AG04450 (cell line): ENCODE measurements around the gene NRG3. TPM values are rescaled to one million over a fixed set of nuclear protein-coding genes. Genes with fewer than 3 reads are reported as not detected.
"Not testable (repeated sequence)": the region's sequence is repeated elsewhere in the genome, so short reads cannot be mapped to it uniquely, and the experiment has no call there.

Experiments used
- CTCF ChIA-PET: fragments of 300-600, 350-600 bp; formaldehyde crosslinking; extraction: SDS; loops from one replicate; lab custom pipeline; 2022; ENCODE audit warnings: antibody characterized with exemption, inconsistent platforms; lab: Charles Lee
- POLR2A ChIA-PET: fragments of 350-600 bp; formaldehyde crosslinking; extraction: SDS; loops from one replicate; lab custom pipeline; 2021; ENCODE audit warnings: antibody characterized with exemption, inconsistent platforms; lab: Yijun Ruan, JAX
- DNase-seq: peaks from one replicate; pipeline ENCODE4 v3.0.0-alpha.2; 2011; ENCODE audit warnings: low read depth, low spot score
- H3K27ac ChIP-seq: one replicate; pipeline ENCODE4 v1.5.1; 2012; ENCODE audit warnings: low read depth, low read length, control low read depth
- H3K27me3 ChIP-seq: one replicate; pipeline ENCODE4 v1.6.0; 2012; ENCODE audit warnings: low read length; ENCODE audit not compliant: control insufficient read depth, insufficient read depth
- H3K4me3 ChIP-seq: 2 replicates; pipeline ENCODE4 v1.5.1; 2011; ENCODE audit warnings: mild to moderate bottlenecking, low read depth, low read length, control low read depth
- H3K9me3 ChIP-seq: 2 replicates; pipeline ENCODE4 v1.5.1; 2012; ENCODE audit warnings: low read length; ENCODE audit not compliant: control insufficient read depth, insufficient read depth
- polyA plus RNA-seq: library from polyadenylated mRNA; depleted of rRNA; stranded (reverse); fragments of >200 nt; gene quantifications from 2 replicates; pipeline ENCODE4 v1.2.3, GENCODE V29; 2011
- TF ChIP-seq, protein P1 (sequence below): IDR thresholded peaks from 2 replicates; pipeline ENCODE4 v1.5.1; 2011; ENCODE audit warnings: low read depth, low read length, control low read depth, inconsistent platforms

NRG3 gene
- polyA plus RNA-seq, 1 experiment = not detected

DNA sequence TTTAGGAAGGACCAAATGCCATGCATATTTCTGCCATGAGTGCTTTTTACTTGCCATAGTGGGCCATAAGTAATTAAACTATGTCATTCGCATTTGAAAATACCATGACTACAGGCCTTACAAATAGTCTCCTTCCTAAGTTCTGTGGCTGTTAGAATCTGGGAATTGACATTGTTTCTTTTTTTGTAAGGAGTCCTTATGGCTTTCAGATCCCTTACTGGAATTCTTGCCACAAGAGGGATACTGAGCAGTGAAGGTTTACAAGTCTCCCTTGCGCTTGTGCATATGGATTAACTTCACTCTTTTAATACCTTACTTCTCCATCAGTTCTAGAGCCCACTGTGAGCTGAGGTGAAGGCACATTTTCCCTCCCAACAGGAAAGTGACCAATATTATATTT lies 166.0 kb downstream of the NRG3 start:
- Histone ChIP-seq H3K9me3 (peaks cover 4% of the 10 kb centered on the region; the same call in 1 of the 2 replicates), H3K27me3 (no peaks in the 10 kb centered on the region), H3K27ac (no peak overlapping the region), H3K4me3 (no peak overlapping the region)
- TF ChIP-seq, protein P1, sequence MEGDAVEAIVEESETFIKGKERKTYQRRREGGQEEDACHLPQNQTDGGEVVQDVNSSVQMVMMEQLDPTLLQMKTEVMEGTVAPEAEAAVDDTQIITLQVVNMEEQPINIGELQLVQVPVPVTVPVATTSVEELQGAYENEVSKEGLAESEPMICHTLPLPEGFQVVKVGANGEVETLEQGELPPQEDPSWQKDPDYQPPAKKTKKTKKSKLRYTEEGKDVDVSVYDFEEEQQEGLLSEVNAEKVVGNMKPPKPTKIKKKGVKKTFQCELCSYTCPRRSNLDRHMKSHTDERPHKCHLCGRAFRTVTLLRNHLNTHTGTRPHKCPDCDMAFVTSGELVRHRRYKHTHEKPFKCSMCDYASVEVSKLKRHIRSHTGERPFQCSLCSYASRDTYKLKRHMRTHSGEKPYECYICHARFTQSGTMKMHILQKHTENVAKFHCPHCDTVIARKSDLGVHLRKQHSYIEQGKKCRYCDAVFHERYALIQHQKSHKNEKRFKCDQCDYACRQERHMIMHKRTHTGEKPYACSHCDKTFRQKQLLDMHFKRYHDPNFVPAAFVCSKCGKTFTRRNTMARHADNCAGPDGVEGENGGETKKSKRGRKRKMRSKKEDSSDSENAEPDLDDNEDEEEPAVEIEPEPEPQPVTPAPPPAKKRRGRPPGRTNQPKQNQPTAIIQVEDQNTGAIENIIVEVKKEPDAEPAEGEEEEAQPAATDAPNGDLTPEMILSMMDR = no peak
- ChIA-PET POLR2A (no interaction called here), CTCF (no interaction called here)
- no peak for DNase-seq

DNA sequence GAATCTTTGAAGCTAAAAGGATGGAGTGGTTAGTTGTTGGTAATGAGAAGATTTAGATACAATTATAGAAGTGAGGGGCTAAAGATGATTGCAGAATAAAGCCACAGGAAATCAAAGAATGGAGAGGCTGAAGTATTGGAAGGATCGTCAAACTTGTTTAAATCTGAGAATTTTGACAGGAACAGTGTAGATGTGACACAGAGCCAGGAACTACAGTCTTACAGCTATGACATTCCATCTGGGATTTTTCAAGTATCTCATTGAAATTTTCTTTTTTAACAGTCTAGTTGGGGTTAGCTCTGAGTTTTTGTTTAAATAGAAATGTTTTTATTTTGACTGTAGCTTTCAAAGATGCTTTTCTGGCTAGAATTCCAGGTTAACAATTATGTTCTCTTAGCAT lies 181.4 kb downstream of the NRG3 start:
- Histone ChIP-seq H3K27ac (no peak overlapping the region), H3K4me3 (no peak overlapping the region), H3K9me3 (peaks cover 15% of the 10 kb centered on the region), H3K27me3 (no peaks in the 10 kb centered on the region)
- no peak for DNase-seq
- ChIA-PET POLR2A (no interaction called here), CTCF (no interaction called here)
- TF ChIP-seq, protein P1 = no peak

DNA sequence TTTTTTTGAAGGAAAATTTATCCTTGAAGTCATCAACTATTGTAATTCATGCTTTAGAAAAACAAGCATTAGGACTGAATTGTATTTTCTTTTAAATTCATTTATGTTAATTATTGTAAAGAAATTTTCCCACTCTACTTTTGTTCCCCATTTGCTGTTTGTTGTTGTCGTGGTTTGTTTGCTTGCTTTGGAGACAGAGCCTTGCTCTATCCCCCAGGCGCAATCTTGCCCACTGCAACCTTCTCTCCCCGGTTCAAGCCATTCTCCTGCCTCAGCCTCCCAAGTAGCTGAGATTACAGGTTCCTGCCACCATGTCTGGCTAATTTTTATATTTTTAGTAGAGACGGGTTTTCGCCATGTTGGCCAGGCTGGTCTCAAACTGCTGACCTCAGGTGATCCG lies 192.2 kb downstream of the NRG3 start:
- H3K27me3 ChIP-seq, POLR2A ChIA-PET, H3K27ac ChIP-seq, DNase-seq, CTCF ChIA-PET, H3K4me3 ChIP-seq: not testable (repeated sequence)
- peaks cover 10% of the 10 kb centered on the region; the same call in 1 of the 2 replicates for H3K9me3 ChIP-seq

DNA sequence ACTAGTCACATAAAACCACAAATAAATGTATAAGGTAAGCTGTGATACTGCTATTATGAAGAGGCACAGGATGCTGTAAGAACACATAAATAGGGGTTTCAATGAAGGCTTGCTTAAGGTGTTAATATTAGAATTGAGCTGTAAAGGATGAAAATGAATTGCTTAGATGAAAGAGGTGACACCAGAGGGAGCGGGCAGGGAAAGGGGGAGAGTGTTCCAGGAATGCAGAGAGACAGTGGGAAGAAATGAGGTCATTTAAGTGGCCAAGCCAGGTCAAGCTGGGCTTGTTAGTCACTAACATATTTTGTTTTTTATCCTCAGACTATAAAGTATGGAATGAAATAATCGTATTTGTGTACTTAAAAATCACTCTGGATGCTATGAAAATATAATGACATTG lies 193.5 kb downstream of the NRG3 start:
- H3K27me3 ChIP-seq = no peaks in the 10 kb centered on the region
- DNase-seq = no peak
- no peak overlapping the region for H3K27ac ChIP-seq
- ChIA-PET CTCF (no interaction called here), POLR2A (no interaction called here)
- H3K4me3 ChIP-seq = no peak overlapping the region
- peaks cover 10% of the 10 kb centered on the region; the same call in 1 of the 2 replicates for H3K9me3 ChIP-seq
- TF ChIP-seq, protein P1 = no peak

DNA sequence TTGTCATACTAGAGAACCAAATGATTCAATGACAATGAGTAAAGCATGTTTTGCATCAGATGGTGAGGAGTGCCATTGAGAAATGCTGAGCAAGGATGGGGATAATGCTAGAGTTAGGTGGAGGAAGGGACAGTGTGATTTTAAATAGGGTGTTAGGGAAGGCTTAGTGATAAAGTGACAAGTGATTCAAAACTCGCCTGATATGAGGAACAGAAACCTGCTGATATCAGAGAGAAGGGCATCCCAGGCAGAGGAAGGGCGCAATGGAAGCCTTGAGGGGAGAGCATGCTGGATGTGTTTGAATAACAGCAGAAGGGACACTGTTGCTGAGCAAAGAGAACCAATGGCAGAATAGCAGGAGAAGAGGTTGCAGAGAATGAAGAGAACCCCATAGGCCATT lies 196.2 kb downstream of the NRG3 start:
- no peak overlapping the region for H3K4me3 ChIP-seq
- no peak for DNase-seq
- ChIA-PET POLR2A (no interaction called here), CTCF (no interaction called here)
- H3K27ac ChIP-seq = no peak overlapping the region
- TF ChIP-seq, protein P1 = no peak
- H3K27me3 ChIP-seq = no peaks in the 10 kb centered on the region
- H3K9me3 ChIP-seq = peaks cover 10% of the 10 kb centered on the region; the same call in 1 of the 2 replicates

DNA sequence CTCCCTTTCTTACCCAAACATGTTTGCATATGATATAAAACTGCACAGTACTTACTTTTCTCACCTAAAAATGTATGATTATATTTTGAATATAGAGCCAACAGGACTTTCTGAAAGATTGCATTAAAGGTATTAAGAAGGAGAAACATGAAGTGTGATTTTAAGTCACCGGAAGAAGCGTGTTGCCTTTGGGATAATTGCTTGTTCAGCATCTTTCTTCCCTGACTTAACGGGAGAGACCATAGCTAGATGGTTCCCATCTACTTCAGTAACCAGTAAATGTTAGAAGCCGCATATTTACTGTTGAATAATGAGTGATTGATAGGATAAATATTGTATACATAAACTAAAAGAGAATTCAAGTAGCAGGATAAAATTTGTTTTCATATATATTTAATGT lies 197.1 kb downstream of the NRG3 start:
- no peak overlapping the region for H3K27ac ChIP-seq
- H3K27me3 ChIP-seq = no peaks in the 10 kb centered on the region
- POLR2A ChIA-PET = no interaction called here
- no peak overlapping the region for H3K4me3 ChIP-seq
- CTCF ChIA-PET = no interaction called here
- peaks cover 14% of the 10 kb centered on the region; the same call in 1 of the 2 replicates for H3K9me3 ChIP-seq
- DNase-seq = no peak
- TF ChIP-seq, protein P1 = no peak
